NCI-H510A (cell line): ENCODE data around the gene HGF.
A peak's percentile ranks its signal among the peaks of the same experiment; 100 is the strongest.

Source experiments
- DNase-seq: peaks from one replicate; lab custom pipeline; 2025; lab: John Stamatoyannopoulos, UW

The HGF gene

DNA sequence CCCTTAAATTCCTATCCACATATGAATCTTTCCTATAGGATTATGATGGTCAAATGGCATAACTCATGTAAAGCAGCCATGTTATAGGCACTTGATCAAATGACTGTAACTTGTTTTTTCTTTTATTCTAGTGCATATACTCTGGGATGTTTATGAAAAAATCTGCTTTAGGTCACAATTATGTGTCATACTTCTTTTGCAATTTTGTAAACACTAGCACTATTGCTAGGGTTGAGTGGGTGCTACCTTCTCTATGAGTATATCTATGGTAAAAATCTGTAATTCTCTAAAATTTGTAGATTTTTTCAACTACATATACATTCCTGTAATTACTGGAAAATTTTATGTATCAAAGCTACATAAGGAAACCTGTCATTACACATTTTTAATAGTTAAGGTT is 50.0 kb downstream of the HGF start:
- no peak for DNase-seq

DNA sequence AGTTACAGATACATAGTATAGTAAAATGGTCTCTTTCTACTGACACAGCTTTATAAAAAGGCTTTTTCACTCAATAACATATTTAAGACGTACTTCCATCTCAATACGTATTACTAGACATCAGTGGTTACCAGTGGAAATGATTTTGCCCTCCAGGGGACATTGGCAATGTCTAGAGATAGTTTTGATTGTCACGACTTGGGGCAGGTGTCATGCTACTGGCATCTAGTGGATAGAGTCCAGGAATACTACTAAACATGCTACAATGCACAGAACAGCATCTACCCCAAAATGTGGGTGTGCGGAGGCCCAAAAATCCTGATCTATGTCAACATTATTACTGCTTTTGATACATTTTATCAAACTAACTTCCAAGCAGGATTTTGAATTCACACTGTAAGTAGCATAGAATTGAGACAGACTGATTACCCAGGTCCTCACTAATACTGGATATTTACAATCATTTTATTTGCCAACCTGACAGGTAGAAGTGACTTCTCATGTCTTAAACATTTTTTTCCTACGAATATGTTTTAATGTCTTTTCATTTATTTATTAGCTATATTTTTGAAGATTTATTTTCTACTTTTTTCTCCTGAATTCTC is 53.8 kb downstream of the HGF start:
- DNase-seq: peak; percentile 2

DNA sequence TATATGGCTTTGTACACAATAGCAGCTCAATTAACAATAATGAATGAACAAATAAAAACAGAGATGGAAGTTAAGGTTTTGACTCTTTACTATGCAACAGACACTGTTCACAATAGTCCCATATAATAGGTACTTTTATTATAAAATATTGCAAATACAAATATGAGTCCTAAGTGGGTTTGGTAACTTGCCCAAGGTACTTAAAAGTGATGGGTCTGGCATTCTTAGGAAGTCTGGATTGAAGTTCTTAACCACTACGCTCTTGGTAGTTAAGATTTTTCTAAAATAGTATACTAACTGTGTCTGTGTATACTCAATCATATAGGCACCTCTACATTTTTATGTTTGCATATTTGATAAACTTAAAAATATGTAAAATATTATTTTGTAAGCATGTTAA is 55.5 kb downstream of the HGF start:
- no peak for DNase-seq

DNA sequence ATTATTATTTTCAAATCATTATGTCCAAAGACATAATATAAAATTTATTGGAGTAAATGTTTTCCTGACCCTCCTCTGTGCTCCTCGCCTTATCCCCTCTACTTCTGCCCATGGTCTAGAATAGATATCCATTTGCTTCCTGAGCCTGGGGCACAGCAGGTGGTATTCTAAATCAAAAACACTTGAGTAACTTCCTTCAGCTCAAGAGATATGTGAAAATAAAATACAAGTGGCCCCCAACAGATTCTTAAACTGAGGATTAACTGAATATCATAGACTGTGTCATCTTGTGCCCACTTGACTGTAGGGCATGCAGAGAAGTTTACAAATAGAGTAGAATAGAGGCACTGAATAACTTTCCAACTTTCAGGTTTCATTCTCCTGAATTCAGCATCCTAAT is 59.1 kb downstream of the HGF start:
- no peak for DNase-seq

DNA sequence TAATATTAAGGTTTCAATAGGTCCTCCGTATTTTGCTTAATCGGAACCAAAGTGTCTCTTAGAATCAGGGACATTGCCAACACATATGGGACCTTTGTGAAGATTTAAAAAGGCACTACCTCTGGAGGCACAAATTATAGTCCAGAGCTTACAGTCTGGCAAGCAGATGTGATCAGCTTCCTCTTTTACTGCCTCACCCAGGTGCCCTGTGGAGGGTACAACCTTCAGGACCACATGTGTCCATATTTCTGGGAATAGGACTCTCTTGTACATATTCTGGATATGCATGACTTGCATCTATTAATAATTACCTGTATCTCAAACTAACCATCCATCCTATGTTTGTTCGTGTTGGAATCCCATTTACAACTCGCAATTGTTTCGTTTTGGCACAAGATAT is 60.0 kb downstream of the HGF start:
- no peak for DNase-seq

DNA sequence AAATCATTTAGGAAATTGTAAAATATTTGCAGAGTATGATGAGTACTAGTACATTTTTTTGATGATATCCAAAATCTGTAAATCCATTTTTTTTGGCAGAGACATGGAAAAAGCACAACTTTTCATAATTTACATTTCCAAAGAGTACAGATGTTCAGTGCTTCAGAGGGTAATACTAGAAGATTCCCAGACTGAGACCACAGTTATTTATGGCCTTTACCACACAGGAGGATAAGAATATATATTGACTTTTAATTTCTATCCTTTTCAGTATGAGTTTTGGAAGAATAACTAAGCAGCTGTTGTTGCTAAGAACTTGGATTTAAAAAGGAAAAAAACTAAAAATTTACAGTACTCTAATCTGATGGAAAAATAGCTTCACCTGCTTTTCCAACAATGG is 61.9 kb downstream of the HGF start:
- DNase-seq: no peak

DNA sequence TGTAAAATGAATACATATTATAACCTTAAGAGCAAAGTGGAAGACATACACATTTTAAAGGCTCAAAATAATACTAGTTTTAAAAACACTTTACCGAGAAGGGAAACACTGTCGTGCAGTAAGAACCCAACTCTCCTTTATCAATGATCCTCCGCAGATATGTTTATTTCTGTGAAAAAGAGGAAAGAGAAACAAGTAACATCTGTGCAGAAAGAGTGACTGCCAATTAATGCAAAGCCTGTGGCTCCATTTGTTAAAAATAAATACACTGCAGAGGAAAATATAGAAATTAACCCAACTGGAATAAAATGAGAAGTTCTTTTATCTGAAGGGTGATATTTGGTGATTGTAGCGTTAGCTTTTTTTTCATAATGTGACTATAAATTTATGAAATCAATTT is 62.7 kb downstream of the HGF start:
- no peak for DNase-seq

DNA sequence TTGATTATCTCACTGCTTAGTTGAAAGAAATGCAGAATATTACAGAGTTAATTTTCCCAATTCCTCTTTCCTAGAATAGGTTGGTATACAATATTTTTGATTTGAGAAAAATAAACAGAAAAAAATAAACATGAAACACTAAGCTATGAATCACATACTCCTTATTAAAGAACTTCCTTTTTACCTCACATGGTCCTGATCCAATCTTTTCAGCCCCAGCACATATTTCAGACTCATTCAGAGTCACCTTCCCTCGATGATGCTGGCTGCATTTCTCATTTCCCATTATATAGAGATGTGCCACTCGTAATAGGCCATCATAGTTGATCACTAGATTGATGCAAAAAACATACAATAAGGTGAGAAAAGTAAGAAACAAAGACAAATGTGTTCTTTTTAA is 64.6 kb downstream of the HGF start:
- no peak for DNase-seq

DNA sequence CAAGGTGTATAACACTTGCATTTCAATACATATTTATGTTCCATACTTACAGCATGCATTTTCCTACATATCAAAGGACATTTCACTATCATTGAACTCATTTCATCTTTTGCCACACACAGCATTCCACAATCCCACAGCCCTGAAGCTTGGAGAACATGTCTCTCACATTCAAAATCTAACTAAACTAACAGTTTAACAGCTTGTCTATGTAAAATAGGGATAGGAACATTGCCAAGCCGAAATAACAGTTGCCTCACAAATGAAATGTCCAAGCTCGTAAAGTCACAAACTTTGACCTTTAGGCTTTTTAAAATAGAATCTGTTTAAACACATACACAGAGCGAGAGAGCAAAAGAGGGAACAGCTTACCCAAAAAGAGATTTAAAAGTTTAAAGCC is 65.3 kb downstream of the HGF start:
- no peak for DNase-seq

DNA sequence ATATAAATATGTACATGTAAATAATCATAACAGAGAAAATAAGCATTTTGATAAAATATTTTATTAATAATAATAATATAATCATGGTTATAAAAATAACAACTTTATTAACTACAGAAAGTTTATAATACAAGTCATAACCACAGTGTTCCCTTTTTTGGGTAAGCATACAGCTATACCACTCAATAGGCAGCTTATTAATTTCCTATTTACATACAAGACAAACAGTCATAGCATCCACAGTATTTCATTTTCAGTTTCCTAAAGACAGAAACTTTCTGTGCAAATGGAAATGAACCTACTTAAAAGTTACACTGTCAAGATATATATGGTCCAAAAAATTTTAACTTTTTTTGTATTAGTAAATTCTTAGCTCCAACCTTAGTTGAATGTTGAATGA is 70.9 kb downstream of the HGF start:
- no peak for DNase-seq

DNA sequence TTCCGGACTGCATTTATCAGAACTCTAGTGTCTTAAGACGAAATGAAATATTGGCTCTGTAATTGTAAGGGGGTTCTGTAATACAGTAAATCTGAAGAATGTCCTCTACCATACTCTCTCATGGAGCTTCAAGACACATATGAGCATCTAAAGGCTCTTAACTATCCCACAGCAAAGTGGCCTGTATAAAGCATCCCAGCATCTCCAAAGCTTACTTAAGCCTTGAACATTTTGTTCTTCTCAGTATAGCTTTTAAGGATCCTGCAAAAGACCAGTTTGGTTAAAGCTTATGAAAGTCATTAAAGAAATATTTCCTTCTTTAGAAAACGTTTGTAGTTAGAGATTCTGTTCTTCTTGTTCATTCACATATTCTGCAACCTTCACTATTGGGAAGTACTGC is 75.1 kb downstream of the HGF start:
- no peak for DNase-seq

DNA sequence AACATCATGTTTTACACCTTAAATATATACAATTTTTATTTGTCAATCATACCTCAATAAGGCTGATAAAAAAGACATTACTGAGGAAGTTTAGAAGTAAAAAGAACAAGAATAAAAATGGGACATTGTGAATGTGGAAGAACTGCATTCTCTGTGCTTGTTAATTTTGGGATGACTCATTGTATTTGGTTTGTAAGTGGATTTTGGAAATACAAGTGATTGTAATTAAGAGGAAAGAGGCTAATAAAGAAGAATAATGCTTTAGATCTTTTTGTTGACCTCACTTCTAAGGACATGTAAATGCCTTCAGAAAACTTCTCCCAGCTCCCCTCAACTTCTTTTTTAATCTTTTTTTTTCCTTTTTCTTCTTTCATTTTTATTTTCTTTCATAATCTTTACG is 76.0 kb downstream of the HGF start:
- no peak for DNase-seq

DNA sequence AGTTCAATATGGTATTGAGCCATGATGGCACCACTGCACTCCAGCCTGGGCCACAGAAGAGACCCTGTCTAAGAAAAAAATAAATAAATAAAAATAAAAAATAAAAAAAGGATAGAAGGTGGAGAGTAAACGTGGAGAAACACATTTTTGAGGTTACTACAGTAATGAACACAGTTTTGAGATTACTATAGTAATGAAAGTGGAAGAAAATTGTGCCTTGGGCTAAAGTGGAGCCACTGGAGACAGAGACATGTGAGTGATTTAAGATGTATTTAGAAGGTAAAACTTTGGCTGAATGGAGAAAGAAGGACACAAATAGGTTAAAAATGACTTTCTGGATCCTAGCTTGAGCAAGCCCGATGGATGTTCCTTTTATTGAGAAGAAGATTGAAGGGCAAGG is 76.8 kb downstream of the HGF start:
- no peak for DNase-seq

DNA sequence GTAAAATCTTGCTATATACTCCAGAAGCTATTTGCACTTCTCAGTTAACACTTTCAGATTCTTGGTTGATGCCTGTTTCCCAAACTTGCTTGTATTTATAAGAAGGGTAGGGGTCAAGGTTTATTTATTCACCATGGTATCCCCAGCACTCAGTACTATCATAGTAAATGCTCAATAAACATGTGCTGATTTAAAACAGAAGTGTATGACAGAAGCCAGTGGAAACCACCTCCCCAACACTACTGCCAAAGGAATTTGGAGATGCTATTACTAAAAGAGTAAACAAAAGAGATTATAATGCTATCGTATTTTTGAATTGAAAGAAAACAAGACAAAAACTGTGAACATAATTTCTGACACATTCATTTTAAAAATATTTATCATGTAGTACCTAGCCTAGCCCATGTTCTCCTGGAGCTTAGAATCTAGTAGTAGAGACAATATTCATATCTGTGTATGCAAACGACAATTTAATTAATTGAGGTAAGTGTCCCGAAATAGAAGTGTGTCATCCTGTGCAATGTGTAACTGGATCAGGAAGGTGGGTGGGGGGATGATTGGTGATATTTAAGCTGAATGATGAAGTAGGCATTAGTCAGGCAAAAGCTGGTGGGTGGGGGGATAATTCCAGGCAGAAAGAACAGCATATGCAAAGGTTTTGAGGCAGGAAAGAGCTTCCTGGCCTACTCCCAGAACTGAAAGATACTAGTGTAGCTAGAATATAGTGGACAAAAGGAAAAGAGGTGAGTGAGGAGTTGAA is 77.5 kb downstream of the HGF start:
- no peak for DNase-seq

DNA sequence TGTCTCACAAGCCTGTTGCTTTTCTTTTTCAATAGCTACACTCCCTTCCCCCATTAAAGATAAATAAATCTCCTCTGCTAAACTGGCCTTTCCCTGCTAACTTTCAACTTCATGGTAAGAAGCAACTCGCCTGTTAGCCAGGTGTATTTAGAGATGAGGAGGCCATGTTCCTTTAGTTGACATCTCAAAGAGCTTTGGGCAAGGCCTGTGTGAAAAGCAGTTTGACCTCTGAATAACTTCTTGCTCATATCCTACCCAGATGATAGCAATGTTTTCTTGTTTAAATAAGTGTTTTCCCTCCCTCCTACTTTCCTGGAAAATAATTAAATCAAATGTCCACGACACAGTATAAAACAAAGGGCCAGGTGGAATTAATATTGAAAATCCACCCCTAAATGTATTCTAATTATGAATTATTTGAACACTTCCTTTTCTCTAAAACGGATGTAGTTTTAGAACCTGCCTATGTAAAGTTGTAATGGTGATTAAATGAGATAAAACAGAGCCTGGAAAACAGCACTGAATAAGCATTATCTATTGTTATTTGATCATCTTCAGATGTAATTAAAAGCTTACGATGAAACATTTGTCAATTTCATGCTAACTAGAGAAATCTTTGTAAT is 78.5 kb downstream of the HGF start:
- DNase-seq: no peak

DNA sequence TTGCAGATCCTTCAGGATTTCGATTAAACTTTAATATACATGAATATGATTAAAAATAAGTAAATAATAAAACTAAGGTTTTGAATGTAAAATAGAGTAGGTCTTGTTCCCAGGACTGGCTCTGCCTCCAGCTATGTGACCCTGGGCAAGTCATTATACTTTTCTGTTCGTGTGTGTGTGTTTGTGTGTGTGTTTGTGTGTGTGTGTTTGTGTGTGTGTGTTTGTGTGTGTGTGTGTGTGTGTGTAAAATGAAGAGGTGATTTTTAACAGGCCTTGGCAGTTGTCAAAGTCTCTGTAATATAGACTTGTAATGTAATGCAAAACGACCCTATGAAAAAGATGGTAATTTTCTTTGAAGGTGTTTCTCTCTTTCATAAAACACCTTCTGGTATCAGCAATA is 79.2 kb downstream of the HGF start:
- no peak for DNase-seq

DNA sequence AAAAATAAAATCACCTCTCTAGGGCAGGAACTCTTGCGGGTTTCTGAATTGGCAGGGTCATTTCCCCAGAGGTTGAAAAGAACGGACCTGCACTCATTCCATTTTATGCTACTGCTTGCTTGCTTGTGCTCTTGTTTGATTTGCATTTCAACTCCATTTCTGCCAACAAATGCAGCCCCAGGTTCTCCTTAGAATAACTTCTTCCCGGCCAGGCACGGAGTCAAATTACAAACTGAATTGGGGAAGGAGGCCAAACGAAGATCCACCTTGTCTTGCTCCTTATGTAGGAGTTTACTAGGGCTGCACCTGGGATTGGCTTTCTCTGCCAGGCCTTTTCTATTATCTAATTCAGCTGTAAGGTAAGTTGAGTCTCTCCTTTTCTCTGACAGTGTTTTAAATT is 79.6 kb downstream of the HGF start:
- no peak for DNase-seq

DNA sequence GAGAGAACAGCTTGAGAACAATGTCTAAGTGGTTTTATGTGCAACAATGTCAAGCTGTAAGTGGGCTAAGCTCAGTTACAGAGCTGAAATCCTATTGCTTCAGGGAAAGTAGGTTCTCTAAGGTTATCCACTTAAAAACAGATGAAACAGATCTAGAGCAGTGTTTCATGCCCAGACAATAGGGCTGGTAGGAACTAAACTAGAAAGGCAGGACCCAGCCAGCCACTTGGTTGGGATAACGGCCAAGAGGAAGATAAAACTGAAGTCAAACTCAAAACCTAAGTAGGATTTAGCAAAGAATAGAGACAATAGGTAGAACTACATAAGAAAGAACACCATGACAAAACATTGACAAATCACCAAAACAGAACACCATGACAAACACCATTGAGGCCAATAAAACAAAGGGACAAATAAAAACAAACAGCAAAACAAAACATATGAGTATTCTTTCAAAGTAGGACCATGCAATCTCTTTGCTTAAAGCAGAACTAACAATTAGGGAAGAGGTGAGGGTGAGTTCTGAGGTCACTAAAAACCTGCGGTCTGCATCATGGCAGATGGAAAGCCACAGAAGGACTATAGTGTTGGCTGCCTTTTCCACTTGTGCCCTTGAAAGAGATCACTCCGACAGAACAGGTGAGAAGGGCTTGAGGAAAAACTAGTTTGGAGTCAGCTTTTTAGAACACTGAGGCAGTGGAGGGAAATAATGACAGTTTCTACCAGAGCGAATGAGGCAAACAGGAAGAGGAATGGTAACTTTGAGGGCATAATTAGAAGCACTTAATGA is 81.0 kb downstream of the HGF start:
- no peak for DNase-seq

DNA sequence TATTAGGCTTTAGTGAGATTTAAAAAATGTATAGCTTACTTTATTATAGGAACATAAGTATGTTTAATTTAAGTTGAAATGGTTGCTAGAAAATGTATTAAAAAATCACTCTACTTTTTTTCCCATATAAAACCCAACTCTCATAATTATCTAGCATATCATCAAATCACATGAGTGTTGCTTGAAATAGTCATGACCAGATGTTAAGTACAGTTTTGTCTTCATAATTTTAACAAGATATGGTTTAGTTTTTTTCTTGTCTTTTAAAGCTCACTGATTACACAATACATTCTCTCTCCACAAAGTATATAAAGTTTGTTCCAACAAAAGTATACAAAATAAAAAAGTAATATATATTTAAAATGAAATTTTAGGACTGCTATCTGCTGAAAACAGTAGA is 82.8 kb downstream of the HGF start:
- DNase-seq: no peak

DNA sequence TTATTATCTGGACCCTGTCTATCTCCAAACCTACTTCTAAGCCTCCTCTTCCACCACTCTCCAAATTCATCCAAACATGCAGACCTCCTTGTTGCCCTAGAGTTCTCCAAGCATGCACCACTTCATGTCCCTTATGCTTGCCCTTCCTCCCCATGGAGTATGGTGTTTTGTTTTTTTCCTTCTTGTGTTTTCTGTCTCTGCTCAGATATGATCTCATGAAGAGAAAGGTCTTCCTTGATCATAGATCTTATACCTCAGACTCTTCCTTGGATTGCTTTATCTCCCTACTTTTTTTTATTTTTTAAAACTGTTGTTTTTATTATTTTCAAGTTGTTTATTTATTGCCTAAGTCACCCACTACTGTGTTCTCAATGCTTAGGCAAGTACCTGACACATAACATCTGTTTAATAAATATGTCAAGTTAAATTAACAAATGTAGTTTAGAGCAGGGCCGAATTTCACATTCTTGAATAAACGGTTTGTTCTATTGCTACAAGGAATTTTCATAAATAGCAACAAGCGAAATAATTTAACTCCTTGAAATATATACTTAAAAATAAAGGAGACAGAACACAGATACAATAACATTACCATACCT is 84.5 kb downstream of the HGF start:
- no peak for DNase-seq

DNA sequence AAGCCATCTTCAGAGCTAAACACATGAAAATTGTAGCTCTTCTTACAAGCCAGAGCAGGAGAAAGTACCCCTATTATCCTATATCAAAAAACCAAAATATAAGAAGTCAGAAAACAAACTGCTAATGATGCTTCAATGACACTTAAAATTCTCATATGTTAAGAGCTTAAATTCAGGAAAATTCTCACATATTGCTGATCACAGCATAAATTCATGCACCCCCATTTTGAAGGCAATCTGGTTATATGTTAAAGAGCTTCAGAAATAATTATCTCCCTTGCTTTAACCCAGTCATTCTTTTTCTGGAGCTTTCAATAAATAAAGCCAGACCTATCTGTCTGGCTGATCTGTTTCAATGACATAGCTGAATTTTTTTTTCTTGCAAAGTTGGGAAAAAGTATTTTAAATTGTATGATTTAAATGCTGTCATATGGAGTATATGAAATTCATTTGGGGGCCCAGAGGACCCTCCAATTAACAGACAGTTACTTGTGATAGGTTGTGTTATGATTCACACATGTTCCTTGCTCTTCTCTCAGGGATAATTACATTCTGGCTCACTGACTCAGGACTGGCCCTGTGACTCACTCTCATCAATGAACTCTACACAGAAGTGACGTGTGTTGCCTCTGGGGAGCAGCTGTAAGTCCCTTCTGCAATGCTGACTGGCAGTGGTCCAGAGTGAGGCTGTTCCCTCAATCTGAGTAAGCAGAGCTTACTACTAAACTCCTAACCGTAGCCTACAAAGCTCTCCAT is 85.2 kb downstream of the HGF start:
- peak; percentile 37 for DNase-seq

DNA sequence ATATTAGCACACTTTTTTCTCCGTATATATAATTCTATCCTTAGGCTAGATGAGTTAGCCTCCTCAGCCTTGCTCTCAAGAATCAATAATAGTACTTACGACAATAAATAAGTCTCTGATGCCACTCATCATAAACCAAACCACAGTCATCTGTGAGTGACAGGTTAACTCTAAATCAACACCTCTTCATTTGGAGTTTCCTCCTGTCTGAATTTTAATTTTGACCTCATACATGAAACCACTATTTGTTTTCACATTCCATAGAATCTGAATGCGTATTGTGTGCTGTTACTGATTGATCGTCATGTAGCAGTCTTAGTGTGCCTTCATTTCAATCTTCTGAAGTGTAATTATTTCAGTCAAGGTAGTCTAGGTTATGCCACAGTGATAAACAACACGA is 85.8 kb downstream of the HGF start:
- DNase-seq: no peak
